GM12875 (cell line): Measurements from ENCODE around the gene TSPEAR.
A peak's percentile ranks its signal among the peaks of the same experiment; 100 is the strongest.
"Not testable (repeated sequence)": the region's sequence is repeated elsewhere in the genome, so short reads cannot be mapped to it uniquely, and the experiment has no call there.

ENCODE experiments used
- H3K4me3 ChIP-seq: one replicate; pipeline ENCODE4 v1.5.1; 2011; ENCODE audit warnings: low read depth, low read length, control low read depth
- CTCF ChIP-seq: IDR thresholded peaks from 2 replicates; pipeline ENCODE4 v1.5.1; 2011; ENCODE audit warnings: low read depth, mild to moderate bottlenecking, control low read depth, inconsistent platforms, low read length, moderate library complexity, borderline replicate concordance; ENCODE audit not compliant: insufficient read depth

The TSPEAR gene

GRCh38 chr21:44484498-44485253 is 226.7 kb downstream of the TSPEAR start:
- no peak overlapping the region for H3K4me3 ChIP-seq
- no peak for TF ChIP-seq CTCF

- no peak for TF ChIP-seq CTCF
- H3K4me3 ChIP-seq, result no peak overlapping the region
These were observed 227.8 kb downstream of the TSPEAR start for GRCh38 chr21:44483288-44484237.

GRCh38 chr21:44482581-44483287 is 228.6 kb downstream of the TSPEAR start:
- H3K4me3 ChIP-seq, result no peak overlapping the region
- TF ChIP-seq CTCF, result no peak

GRCh38 chr21:44480200-44481053 is 230.9 kb downstream of the TSPEAR start:
- no peak for TF ChIP-seq CTCF

GRCh38 chr21:44479556-44480199 is 231.7 kb downstream of the TSPEAR start:
- H3K4me3 ChIP-seq, result not testable (repeated sequence)
- TF ChIP-seq CTCF, result peak; percentile 53

More at GRCh38 chr21:44480200-44481053, 230.9 kb downstream of the TSPEAR start:
- H3K4me3 ChIP-seq, result no peak overlapping the region

GRCh38 chr21:44478801-44479167 is 232.6 kb downstream of the TSPEAR start:
- no peak for TF ChIP-seq CTCF
- H3K4me3 ChIP-seq, result no peak overlapping the region
